Activated T-cell treated with anti-CD3 and anti-CD28 coated beads, Interleukin-2, amount 50 U/mL, for 4 hours (primary cell): ENCODE measurements around the gene TRAPPC3L. TPM values are rescaled to one million over a fixed set of nuclear protein-coding genes. Genes with fewer than 3 reads are reported as not detected.
A peak's percentile ranks its signal among the peaks of the same experiment; 100 is the strongest.

Source experiments
- ATAC-seq, 2 donors: fragments of 200-7000 bp; cut with Tn5 transposase; one replicate each; pipeline ENCODE4 v1.10.0; 2021
- DNase-seq: peaks from one replicate; pipeline ENCODE4 v3.0.0-alpha.2; 2020
- H3K27me3 Mint-ChIP-seq: one replicate; pipeline ENCODE4 v1.8.0; 2021; ENCODE audit warnings: low read depth, mixed read lengths
- H3K36me3 Mint-ChIP-seq: one replicate; pipeline ENCODE4 v1.8.0; 2022; ENCODE audit warnings: mixed read lengths; ENCODE audit not compliant: insufficient read depth
- H3K4me1 Mint-ChIP-seq: one replicate; pipeline ENCODE4 v1.8.0; 2021; ENCODE audit warnings: low read depth, mixed read lengths
- H3K4me3 Mint-ChIP-seq: one replicate; pipeline ENCODE4 v1.8.0; 2021; ENCODE audit warnings: mild to moderate bottlenecking, moderate library complexity, mixed read lengths
- H3K9me3 Mint-ChIP-seq: one replicate; pipeline ENCODE4 v1.8.0; 2021; ENCODE audit warnings: mixed read lengths
- total RNA-seq, 3 donors: library from RNA; stranded (reverse); gene quantifications; one replicate each; pipeline ENCODE4 v1.2.1, GENCODE V29; 2021

The TRAPPC3L gene
- total RNA-seq, 3 donors from 2014 or later = not detected

DNA sequence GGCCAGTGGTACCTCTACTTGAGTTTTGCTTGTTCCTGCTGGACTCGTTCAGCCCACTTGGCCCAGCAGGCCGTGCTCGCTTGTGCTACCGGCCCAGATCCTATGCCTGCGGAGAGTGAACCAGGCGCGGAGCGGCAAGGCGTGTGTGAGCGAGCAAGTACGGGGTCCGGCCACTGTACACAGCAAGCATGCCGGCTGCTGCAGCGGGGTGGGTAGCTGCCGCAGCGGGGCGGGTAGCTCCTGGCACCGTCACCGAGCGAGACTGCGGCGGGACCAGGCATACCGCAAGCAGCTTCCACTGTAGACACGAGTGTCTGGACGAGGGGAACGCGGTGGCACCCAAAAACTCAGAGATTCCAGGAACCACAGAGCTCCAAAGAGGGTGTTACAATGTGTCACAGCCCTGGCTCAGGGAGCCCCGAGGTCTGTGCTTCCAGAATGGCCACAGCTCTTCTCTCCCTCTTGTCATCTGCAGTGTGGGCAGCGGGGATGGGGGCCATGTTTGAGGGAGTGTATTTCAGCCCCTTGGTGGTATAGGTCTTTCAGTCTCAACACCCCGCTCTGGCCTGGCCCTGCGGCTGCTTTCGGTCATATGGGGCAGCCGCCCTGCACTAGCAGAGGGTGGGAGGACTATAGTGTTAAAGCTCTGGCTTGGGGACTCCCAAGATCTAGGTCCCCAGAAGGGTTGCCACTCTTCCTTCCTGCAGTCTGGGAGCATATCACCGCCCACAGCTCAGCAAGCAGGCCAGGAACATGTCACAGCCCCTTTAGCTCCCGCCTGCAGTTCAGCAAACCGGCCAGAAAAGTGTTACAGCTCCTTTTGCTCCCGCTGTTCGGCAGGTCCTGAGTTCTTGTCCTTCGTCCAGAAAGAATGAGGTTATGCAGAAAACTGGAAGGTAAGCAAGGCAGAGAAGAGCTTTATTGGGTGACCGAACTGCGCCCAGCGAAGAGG is 19.7 kb upstream of the TRAPPC3L start:
- DNase-seq (no peak), ATAC-seq (peak; percentile 66 to 73)
- Mint-ChIP-seq H3K4me1 (peaks cover 15% of the 10 kb centered on the region), H3K36me3 (no peaks in the 10 kb centered on the region), H3K27me3 (peaks cover 27% of the 10 kb centered on the region), H3K4me3 (peak overlapping the region; percentile 35), H3K9me3 (no peaks in the 10 kb centered on the region)

DNA sequence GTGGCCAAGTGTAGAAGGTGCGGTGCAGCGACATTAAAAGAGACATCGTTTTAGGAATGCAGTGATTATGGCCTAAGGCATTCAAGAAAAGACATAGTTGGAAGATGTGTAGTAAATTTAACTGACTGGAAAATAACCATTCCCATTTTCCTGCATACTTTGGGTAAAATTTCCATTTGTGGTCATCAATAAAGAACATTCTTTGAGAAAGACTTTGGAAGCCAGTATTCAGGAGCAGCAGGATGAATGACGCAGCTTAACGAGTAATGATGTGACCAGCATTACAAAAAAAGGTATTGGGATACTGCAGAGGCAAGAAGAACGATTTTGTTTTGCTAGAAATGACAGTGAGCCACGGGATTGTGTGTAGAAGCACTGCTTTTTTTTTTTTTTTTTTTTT is 18.8 kb upstream of the TRAPPC3L start:
- no peak overlapping the region for H3K4me3 Mint-ChIP-seq
- no peaks in the 10 kb centered on the region for H3K9me3 Mint-ChIP-seq
- peaks cover 10% of the 10 kb centered on the region for H3K4me1 Mint-ChIP-seq
- DNase-seq (no peak), ATAC-seq (no peak)
- peaks cover 27% of the 10 kb centered on the region for H3K27me3 Mint-ChIP-seq
- H3K36me3 Mint-ChIP-seq = no peaks in the 10 kb centered on the region

DNA sequence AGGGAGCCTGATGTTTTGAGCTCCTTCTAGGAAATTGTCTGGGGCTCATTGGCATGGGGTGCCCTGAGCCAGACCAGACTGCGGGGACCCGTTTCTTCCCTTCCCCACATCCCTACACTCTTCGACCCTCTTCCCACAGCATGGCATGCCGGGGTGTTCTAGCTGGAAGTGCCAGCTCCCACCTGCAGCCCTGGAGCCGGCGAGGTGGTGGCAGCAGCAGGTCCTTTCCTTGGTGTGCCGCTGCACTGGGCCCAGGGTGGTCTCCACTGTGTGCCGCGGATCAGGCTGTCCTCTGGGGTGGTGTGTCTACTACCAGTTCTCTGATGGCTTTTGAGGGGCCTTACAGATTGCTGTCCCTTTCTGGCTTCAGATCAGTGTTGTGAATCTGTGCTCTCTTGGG is 18.3 kb upstream of the TRAPPC3L start:
- Mint-ChIP-seq H3K4me3 (no peak overlapping the region), H3K36me3 (no peaks in the 10 kb centered on the region), H3K27me3 (peaks cover 27% of the 10 kb centered on the region), H3K9me3 (no peaks in the 10 kb centered on the region), H3K4me1 (peaks cover 5% of the 10 kb centered on the region)
- ATAC-seq (no peak), DNase-seq (no peak)

DNA sequence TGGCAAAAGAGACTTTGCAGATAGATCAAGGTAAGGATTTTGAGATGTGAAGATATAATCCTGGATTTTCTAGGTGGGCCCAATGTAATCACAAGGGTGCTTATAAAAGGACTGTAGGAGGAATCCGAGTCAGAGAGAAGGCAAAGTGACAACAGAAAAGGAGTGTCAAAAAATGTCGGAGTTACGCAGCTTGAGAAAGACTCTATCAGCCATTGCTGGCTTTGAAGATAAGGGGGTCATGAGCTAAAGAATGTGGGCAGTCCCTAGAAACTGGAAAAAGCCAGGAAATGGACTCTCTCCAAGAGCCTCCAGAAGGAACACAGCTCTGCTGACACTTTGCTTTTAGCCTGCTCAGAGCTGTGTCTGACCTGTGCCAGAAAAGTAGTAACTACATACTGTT is 17.1 kb upstream of the TRAPPC3L start:
- no peaks in the 10 kb centered on the region for H3K9me3 Mint-ChIP-seq
- DNase-seq (no peak), ATAC-seq (no peak)
- H3K27me3 Mint-ChIP-seq = peaks cover 27% of the 10 kb centered on the region
- H3K36me3 Mint-ChIP-seq = no peaks in the 10 kb centered on the region
- H3K4me3 Mint-ChIP-seq = no peak overlapping the region
- H3K4me1 Mint-ChIP-seq = peaks cover 5% of the 10 kb centered on the region

DNA sequence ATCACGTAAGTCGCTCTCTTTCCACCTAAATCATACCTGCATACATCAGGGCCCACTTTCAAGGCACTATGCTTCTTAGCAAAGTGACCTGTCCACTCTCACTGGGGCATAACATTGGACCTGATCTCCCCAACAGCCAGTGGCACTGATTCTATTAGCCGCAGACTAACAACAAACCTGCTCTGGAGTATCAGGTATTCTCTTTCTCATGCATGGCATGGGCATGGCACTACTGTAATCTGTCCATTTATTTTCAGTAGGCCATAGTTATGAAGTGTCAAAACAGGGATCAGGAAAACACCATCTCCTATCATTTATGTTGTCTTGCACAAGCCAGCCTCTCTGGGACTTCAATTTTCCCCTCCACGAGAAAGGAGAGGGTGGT is 16.5 kb upstream of the TRAPPC3L start:
- Mint-ChIP-seq H3K4me3 (no peak overlapping the region), H3K27me3 (peaks cover 27% of the 10 kb centered on the region), H3K36me3 (no peaks in the 10 kb centered on the region), H3K9me3 (no peaks in the 10 kb centered on the region), H3K4me1 (peaks cover 5% of the 10 kb centered on the region)
- ATAC-seq (no peak), DNase-seq (no peak)

DNA sequence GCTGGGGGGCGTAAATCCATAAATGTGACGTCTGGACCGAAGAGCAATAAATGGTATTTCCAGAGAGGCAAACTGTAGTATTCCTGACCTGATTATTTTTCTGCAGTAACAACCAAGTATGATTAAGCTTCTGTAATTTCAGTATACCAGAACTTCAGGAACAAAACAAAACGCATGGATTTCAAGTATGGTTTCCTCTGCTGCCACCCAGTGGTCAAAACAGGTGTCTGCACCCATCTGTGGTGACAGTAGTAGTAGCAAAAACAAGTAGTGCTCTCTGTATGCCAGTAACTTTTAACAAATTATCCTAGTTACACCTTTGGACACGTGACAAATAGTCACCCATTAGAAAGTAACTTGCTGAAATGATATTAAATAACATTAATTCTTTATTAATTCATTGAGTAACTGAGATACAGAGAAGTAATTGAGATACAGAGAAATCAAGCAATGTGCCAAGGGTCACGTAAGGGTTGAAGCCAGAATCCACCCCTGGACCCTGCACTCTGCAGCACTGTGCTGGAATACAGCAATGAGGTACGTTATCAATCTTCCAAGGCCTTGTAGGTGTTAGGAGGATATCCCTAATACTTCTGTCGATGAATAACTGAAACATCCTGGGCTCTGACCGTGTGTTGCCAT is 16.0 kb upstream of the TRAPPC3L start:
- Mint-ChIP-seq H3K9me3 (no peaks in the 10 kb centered on the region), H3K36me3 (no peaks in the 10 kb centered on the region), H3K4me1 (peaks cover 5% of the 10 kb centered on the region), H3K4me3 (no peak overlapping the region), H3K27me3 (peaks cover 27% of the 10 kb centered on the region)
- ATAC-seq (peak; percentile 65 to 73), DNase-seq (peak; percentile 61)

DNA sequence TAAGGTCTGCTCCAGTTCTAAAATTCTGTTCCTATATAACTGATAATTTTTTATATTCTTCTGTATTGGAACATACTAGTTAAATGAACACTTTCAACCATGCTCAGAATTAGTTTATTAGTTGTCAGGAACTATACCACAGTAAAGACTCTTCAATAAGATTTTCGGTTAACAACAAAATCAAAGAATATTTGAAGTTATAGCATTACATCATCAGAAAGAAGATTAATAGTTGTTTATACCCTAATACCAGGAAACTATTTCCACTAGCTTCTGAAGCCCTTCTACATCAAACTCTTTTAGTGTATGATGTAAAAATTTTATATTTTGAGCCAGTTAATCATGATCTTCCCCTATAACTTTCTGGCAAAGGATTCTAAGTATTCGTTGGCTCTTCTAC is 14.6 kb upstream of the TRAPPC3L start:
- Mint-ChIP-seq H3K4me3 (no peak overlapping the region), H3K27me3 (peaks cover 20% of the 10 kb centered on the region)
- no peak for ATAC-seq

DNA sequence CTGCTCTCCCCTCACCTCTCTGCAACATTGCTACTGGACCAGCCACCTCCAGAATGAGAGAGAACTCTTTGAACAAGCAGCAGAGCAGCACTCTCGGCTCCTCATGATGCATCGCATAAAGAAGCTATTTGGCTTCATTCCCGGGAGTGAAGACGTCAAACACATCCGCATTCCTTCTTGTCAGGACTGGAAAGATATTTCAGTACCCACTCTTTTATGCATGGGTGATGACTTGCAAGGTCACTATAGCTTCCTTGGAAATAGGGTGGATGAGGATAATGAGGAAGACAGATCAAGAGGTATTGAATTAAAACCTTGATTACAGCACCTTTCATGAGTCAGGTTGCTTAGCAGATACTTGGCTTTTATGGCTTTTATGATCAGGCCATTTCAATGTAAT is 12.4 kb upstream of the TRAPPC3L start:
- Mint-ChIP-seq H3K36me3 (no peaks in the 10 kb centered on the region), H3K4me1 (peaks cover 3% of the 10 kb centered on the region), H3K27me3 (peaks cover 12% of the 10 kb centered on the region), H3K4me3 (no peak overlapping the region), H3K9me3 (no peaks in the 10 kb centered on the region)
- DNase-seq (no peak), ATAC-seq (no peak)

More for the DNA sequence above, 14.6 kb upstream of the TRAPPC3L start:
- Mint-ChIP-seq H3K4me1 (peaks cover 5% of the 10 kb centered on the region), H3K36me3 (no peaks in the 10 kb centered on the region), H3K9me3 (no peaks in the 10 kb centered on the region)
- DNase-seq = no peak

DNA sequence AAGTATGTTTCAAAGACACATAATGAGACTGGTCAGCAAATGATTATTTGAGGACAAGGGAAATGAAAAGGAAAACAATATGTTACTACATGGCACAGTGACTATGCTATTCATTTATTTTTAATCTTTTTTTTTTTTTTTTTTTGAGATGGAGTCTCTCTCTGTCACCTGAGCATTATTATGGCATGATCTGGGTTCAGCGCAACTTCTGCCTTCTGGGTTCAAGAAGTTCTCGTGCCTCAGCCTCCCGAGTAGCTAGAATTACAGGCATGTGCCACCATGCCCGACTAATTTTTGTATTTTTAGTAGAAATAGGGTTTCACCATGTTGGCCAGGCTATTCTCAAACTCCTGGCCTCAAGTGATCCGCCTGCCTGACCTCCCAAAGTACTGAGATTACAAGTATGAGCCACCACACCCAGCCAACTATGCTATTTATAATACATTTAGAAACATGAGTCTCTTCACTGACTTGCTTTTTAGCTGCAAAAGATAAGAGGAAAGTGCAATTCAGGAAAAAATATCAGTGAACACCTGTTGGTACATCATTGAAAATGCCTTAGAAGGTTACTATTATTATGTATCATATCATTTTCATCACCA is 11.4 kb upstream of the TRAPPC3L start:
- Mint-ChIP-seq H3K36me3 (no peaks in the 10 kb centered on the region), H3K4me1 (peaks cover 2% of the 10 kb centered on the region), H3K27me3 (peaks cover 7% of the 10 kb centered on the region), H3K4me3 (no peak overlapping the region), H3K9me3 (no peaks in the 10 kb centered on the region)
- DNase-seq (no peak), ATAC-seq (no peak)

DNA sequence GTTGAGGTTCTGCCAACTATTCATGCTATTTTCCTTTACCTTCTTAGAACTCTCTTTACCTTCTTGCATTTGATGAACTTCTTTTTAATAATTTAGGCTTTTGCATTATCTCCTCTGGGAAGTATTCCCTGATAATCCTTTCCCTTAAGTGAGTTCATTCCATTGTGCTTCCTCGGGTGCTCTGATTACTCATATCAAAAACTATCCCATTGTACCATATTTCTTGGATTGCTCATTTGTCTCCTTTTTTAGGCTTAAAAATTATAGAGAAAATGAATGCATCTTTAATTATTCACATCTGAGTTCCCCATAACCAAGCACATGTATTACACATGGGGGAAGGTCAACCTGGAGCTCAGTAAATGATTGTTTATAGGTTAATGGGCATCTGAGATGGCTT is 10.6 kb upstream of the TRAPPC3L start:
- ATAC-seq = no peak
- Mint-ChIP-seq H3K36me3 (no peaks in the 10 kb centered on the region), H3K9me3 (no peaks in the 10 kb centered on the region), H3K27me3 (peaks cover 5% of the 10 kb centered on the region), H3K4me3 (no peak overlapping the region), H3K4me1 (no peaks in the 10 kb centered on the region)
- DNase-seq = no peak

DNA sequence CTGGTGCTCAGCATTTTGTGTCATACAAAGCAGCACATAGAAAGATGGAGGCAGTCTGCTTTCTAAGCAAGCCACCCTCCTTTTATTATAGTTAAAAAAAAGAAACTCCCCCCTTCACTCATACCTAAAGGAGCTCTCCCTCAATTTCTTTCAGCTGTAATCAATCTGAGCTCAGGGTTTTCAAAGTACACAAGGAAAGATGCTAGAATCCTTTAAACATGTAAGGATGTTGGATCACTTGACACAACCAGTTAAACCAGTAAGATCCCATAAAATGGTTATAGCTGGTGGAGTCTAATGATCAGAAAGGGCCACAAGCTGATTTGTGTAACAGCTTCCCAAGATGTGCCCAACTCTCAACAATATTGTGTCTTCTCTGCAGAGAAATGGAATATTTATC is 8.0 kb upstream of the TRAPPC3L start, which contains the start of gene CALHM4:
Gene CALHM4, plus strand, starts transcription at position 301 of the 400 bp plus-strand sequence. Its CDS starts 43 bp downstream, at position 344.
- DNase-seq (no peak), ATAC-seq (no peak)
- no peaks in the 10 kb centered on the region for H3K4me1 Mint-ChIP-seq
- H3K27me3 Mint-ChIP-seq = peaks cover 9% of the 10 kb centered on the region
- H3K36me3 Mint-ChIP-seq = no peaks in the 10 kb centered on the region
- H3K9me3 Mint-ChIP-seq = no peaks in the 10 kb centered on the region
- H3K4me3 Mint-ChIP-seq = no peak within 1 kb of the TSS

DNA sequence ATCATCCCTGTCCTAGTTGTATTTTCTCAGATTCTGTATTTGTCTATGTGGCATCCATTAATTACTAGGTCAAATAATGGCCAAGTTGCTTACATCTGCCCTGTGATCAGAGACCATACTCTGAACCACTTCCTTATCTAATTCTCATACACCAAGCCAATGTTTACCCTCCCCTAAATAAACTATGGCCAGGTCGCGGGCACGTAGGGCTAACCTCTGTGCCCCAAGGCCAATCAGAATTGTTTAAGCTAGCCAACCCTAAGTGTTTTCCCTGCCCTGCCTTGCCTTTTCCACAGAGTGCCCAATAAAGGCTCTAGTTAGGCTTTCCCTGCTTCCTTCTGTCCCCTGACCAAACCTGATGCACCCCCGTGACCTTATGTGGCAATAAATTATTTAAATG is 5.3 kb upstream of the TRAPPC3L start:
- Mint-ChIP-seq H3K9me3 (no peaks in the 10 kb centered on the region), H3K27me3 (peaks cover 9% of the 10 kb centered on the region), H3K36me3 (no peaks in the 10 kb centered on the region), H3K4me3 (no peak overlapping the region), H3K4me1 (no peaks in the 10 kb centered on the region)
- DNase-seq (no peak), ATAC-seq (no peak)

DNA sequence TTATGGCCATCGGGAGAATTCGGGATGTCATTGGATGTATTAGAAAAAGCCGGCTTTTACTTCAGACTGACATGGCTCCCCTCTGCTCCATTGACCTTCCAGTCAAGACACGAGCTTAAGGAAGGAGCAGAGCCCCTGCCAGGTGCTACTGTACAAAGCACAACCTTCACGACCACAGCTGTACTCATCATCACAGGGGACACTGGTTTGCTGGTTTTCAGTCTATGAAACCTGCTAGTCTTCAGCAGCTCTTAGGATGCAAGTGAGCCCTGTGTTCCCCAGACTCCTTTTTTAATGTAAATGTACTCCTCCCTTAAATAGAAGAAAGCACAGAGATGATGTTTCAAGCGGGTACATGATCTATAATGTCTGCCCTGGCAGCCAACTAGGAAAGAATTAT is 1.9 kb upstream of the TRAPPC3L start:
- DNase-seq (no peak), ATAC-seq (no peak)
- no peaks in the 10 kb centered on the region for H3K9me3 Mint-ChIP-seq
- no peaks in the 10 kb centered on the region for H3K4me1 Mint-ChIP-seq
- no peaks in the 10 kb centered on the region for H3K36me3 Mint-ChIP-seq
- peaks cover 14% of the 10 kb centered on the region for H3K27me3 Mint-ChIP-seq
- no peak overlapping the region for H3K4me3 Mint-ChIP-seq

DNA sequence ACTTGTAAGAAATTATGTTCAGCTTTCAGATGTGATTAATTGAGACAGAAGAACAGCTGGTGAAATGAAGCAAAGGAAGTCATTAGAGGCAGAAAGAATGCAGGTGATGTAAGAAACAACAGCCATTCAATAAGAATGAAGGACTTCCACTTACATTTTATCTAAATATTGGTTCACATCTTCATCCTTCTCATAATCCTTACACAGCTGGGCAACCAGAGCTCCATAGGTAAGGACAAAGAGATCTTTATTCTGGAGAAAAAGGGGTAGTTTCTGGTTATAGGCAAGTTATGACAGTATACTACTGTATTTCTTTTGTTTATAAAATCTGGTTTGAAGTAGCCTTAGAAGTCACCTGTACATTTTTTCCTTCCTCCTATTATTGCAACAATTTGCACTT is 2.3 kb downstream of the TRAPPC3L start:
- DNase-seq = no peak
- no peaks in the 10 kb centered on the region for H3K4me1 Mint-ChIP-seq
- no peaks in the 10 kb centered on the region for H3K9me3 Mint-ChIP-seq
- H3K27me3 Mint-ChIP-seq = peaks cover 23% of the 10 kb centered on the region
- no peak overlapping the region for H3K4me3 Mint-ChIP-seq
- no peaks in the 10 kb centered on the region for H3K36me3 Mint-ChIP-seq
- ATAC-seq = no peak
